ENCODE measurements around the gene BRD1.

The BRD1 gene

GRCh38 chr22:49827271-49827852, 311 bp downstream of the BRD1 start:
- H3K27ac ChIP-seq: peak overlapping the region; percentile 75
- TF ChIP-seq ZFX (IDR thresholded peaks at IDR 0.05; ENCODE audit: borderline replicate concordance): no peak
- no peak for TF ChIP-seq CTCF (IDR thresholded peaks at IDR 0.05)

GRCh38 chr22:49826603-49827270, 936 bp downstream of the BRD1 start:
- peak overlapping the region; percentile 75 for H3K27ac ChIP-seq
- TF ChIP-seq ZFX (IDR thresholded peaks at IDR 0.05; ENCODE audit: borderline replicate concordance): no peak
- no peak for TF ChIP-seq CTCF (IDR thresholded peaks at IDR 0.05)

- peak overlapping the region; percentile 75 for H3K27ac ChIP-seq
Measured at GRCh38 chr22:49825944-49826602, 1.6 kb downstream of the BRD1 start.

GRCh38 chr22:49825436-49825835, 2.2 kb downstream of the BRD1 start:
- TF ChIP-seq CTCF (IDR thresholded peaks at IDR 0.05) (no peak), ZFX (IDR thresholded peaks at IDR 0.05; ENCODE audit: borderline replicate concordance) (no peak)
- H3K27ac ChIP-seq: 0 out of 2 replicates have a peak overlapping the region, but pooled peaks have one; percentile 75

More at GRCh38 chr22:49825944-49826602, 1.6 kb downstream of the BRD1 start:
- TF ChIP-seq CTCF (IDR thresholded peaks at IDR 0.05): no peak
- no peak for TF ChIP-seq ZFX (IDR thresholded peaks at IDR 0.05; ENCODE audit: borderline replicate concordance)

DNA sequence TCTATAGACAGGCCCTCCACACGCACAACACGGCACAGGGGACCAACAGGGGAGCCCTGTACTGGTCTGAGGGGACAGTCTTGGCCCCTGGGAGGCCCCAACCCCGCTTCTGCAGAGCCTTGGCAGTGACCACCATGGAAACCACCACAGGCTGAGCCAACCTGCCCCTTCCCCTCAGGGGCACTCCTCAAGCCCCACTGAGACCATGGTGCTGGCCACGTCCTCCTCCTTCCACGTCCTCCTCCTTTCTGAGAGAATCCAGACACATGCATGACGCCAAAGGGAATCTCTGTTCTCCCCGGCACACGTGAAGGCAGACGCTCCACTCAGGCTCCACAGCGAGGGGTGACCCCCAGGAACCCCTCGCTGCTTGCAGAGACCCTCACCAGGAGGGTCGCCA, 2.7 kb downstream of the BRD1 start:
- TF ChIP-seq ZFX (IDR thresholded peaks at IDR 0.05; ENCODE audit: borderline replicate concordance): no peak
- no peak for TF ChIP-seq CTCF (IDR thresholded peaks at IDR 0.05)
- H3K27ac ChIP-seq: no peak overlapping the region

DNA sequence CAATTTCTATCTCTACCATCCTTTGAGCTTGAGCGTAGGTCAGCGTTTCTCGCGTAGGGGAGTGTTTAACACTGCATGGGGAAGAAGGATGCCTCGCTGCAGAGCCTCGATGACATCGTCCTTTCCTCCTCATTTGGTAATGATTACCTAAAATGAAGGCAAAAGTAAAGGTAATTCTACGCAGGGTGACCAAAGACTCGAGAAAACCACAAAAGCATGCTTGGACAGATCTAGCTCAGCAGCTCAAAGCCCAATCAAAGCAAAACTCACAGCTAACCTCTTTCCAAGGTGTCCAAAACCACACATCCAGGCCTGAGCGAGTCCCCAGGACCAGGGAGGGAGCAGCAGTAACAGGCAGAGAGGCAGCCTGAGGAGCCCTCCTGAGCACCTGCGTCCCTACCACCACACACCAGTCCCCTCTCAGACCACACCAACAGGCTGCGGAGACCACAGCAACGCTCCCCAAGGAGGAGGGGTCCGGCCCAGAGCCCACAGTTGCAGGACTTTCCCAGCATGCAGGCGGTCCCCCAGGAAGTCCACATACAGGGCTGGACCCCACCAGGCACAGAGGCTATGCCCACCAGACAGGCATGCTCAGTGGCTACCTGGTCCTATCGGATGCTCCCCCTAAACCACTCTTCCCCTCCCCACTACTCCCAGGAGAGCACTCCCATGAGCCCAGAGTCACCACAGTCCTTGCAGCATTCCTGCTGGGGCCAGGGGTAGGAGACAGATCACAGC, 3.3 kb downstream of the BRD1 start:
- TF ChIP-seq ZFX (IDR thresholded peaks at IDR 0.05; ENCODE audit: borderline replicate concordance): no peak
- no peak for TF ChIP-seq CTCF (IDR thresholded peaks at IDR 0.05)
- no peak overlapping the region for H3K27ac ChIP-seq

Measured in 22Rv1 (cell line).